ENCODE measurements around the gene VAMP5. TPM values are rescaled to one million over a fixed set of nuclear protein-coding genes. Genes with fewer than 3 reads are reported as not detected.
A peak's percentile ranks its signal among the peaks of the same experiment; 100 is the strongest.

The VAMP5 gene
- total RNA-seq, 6 experiments from 2014 or later = 51.2 to 84.2 (median 71.4) TPM

DNA sequence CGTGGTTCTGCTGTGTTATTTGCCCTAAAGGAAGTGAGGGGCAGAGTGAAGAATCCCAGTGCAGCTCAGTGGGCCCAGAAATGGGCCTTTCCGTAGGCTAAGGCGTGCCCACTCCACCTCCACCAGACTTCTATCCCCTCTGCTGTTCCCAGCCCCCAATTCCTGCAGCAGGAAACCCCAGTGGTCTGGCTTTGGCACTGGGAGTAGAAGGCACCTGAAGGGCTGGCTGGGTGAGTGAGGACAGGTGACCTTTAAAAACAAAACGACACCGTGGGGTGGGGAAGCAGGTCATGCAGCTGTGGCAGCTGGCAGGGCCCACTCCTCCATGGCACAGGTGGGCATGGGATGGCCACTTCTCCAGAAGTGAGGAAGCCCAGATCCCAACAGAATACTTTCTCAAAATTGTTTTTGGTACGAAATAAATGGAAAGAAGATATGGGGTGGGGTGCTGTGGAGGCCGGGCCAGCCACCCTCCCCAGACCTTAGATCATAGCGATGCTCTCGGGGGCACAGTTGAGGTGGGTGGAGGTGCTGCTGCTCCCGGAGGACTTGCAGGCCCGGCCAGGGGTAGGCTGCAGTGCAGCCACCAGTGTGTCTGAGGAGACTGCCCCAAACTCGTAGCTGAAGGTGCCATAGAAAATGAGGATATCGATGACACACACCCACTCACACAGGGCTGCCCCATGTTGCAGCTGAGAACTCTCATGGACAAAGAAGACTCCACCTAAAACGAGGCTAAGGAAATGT, 14.5 kb downstream of the VAMP5 start:
- TF ChIP-seq, protein P1, sequence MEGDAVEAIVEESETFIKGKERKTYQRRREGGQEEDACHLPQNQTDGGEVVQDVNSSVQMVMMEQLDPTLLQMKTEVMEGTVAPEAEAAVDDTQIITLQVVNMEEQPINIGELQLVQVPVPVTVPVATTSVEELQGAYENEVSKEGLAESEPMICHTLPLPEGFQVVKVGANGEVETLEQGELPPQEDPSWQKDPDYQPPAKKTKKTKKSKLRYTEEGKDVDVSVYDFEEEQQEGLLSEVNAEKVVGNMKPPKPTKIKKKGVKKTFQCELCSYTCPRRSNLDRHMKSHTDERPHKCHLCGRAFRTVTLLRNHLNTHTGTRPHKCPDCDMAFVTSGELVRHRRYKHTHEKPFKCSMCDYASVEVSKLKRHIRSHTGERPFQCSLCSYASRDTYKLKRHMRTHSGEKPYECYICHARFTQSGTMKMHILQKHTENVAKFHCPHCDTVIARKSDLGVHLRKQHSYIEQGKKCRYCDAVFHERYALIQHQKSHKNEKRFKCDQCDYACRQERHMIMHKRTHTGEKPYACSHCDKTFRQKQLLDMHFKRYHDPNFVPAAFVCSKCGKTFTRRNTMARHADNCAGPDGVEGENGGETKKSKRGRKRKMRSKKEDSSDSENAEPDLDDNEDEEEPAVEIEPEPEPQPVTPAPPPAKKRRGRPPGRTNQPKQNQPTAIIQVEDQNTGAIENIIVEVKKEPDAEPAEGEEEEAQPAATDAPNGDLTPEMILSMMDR (IDR thresholded peaks at IDR 0.05) = no peak
- H3K4me3 Mint-ChIP-seq = no peak overlapping the region
- H3K36me3 Mint-ChIP-seq (ENCODE audit: low read depth) = no peaks in the 10 kb centered on the region
- DNase-seq = no peak
- H3K9me3 Mint-ChIP-seq = no peaks in the 10 kb centered on the region
- H3K27me3 Mint-ChIP-seq (ENCODE audit: insufficient read depth) = peaks cover 4% of the 10 kb centered on the region
- H3K4me1 Mint-ChIP-seq (ENCODE audit: low read depth) = peaks cover 41% of the 10 kb centered on the region
- no peak overlapping the region for H3K27ac Mint-ChIP-seq

DNA sequence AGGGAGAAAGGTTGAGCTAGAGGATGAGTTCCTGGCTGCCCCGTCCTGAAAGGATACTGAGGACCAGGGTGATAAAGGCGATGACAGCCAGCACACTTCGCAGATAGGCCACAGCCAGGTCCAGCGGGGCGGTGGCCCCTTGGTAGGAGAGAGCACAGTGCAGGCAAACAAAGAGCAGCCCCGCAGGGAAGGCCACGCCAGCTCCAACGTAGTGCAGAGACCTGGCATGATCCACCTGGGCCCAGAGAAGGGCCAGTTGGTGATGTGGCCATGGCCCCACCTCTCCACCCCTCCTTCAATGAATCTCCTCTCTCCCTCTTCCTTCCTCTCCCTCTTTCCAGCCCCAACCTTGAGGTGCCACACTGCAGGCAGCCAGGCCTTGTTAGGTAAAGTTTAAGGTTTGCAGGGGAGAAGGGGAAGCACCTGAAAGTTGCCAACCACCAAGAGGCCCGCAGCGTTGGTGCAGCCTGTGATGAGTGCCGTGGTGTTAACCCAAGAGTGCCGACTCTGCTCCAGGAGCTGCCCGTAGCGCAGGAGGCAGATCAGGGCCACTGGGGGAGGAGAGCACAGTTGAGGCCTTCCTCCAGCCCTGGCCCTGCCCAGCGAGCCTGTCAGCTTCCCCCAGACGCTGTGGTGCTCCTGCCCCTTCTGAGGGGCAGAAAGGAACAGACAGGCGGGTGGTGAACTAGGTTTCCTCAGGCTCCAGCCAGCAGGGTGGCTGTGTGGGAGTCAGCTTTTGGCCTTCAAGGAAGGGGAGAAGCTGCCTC, 15.4 kb downstream of the VAMP5 start:
- Mint-ChIP-seq H3K27me3 (ENCODE audit: insufficient read depth) (peaks cover 4% of the 10 kb centered on the region), H3K27ac (no peak overlapping the region), H3K9me3 (no peaks in the 10 kb centered on the region), H3K36me3 (ENCODE audit: low read depth) (no peaks in the 10 kb centered on the region), H3K4me1 (ENCODE audit: low read depth) (peaks cover 40% of the 10 kb centered on the region), H3K4me3 (no peak overlapping the region)
- DNase-seq = no peak
- TF ChIP-seq, protein P1 (IDR thresholded peaks at IDR 0.05) = no peak

GRCh38 chr2:85600235-85600575, 16.0 kb downstream of the VAMP5 start:
- no peak for DNase-seq
- TF ChIP-seq, protein P1 (IDR thresholded peaks at IDR 0.05) = no peak
- Mint-ChIP-seq H3K4me1 (ENCODE audit: low read depth) (peaks cover 40% of the 10 kb centered on the region), H3K27me3 (ENCODE audit: insufficient read depth) (peaks cover 4% of the 10 kb centered on the region), H3K9me3 (no peaks in the 10 kb centered on the region), H3K36me3 (ENCODE audit: low read depth) (no peaks in the 10 kb centered on the region), H3K4me3 (no peak overlapping the region), H3K27ac (no peak overlapping the region)

GRCh38 chr2:85600951-85601770, 16.9 kb downstream of the VAMP5 start:
- peak overlapping the region; percentile 89 for H3K4me3 Mint-ChIP-seq
- TF ChIP-seq, protein P1 (IDR thresholded peaks at IDR 0.05) = no peak
- peaks cover 4% of the 10 kb centered on the region for H3K27me3 Mint-ChIP-seq (ENCODE audit: insufficient read depth)
- DNase-seq = no peak
- no peaks in the 10 kb centered on the region for H3K9me3 Mint-ChIP-seq
- no peak overlapping the region for H3K27ac Mint-ChIP-seq
- H3K4me1 Mint-ChIP-seq (ENCODE audit: low read depth) = peaks cover 49% of the 10 kb centered on the region
- H3K36me3 Mint-ChIP-seq (ENCODE audit: low read depth) = no peaks in the 10 kb centered on the region

DNA sequence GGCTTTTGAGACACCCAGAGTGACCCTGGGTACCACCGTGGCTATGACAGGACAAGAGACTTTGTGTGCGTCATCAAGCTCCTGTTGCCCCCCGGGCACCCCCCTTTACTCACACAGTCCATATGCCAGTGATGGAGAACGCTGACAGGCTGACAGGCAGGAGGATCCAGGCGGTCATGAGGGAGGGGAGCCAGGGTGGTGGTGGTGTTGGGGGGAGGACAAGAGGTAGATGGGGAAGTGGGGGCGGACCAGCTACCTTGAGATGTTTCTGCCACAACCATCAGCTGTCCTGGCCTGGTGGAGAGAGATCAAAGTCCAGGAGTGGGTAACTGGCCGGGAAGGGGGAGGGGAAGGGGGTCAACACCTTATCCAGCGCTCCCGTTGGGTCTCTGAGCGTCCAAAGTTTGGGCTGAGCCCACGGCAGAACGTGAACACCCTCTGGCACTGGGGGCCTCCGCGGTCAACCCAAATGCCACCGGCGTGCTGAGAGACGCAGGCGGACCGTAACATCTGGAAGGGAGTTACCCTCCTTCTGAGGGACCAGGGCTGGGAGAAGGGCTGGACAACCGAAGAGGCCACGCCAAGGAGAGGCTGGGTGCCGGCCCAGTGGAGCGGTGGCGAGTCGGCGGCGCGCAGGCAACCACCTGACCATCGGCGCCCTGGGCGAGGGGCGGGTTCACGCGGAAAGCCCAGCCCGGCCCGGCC, 17.7 kb downstream of the VAMP5 start:
- 0 out of 2 replicates have a peak overlapping the region, but pooled peaks have one; percentile 21 for H3K27ac Mint-ChIP-seq
- peaks cover 50% of the 10 kb centered on the region for H3K4me1 Mint-ChIP-seq (ENCODE audit: low read depth)
- H3K9me3 Mint-ChIP-seq = no peaks in the 10 kb centered on the region
- DNase-seq = peak; percentile 43
- TF ChIP-seq, protein P1 (IDR thresholded peaks at IDR 0.05) = no peak
- H3K4me3 Mint-ChIP-seq = peak overlapping the region; percentile 89
- H3K27me3 Mint-ChIP-seq (ENCODE audit: insufficient read depth) = peaks cover 3% of the 10 kb centered on the region
- H3K36me3 Mint-ChIP-seq (ENCODE audit: low read depth) = 0 out of 2 replicates have a peak, but pooled peaks cover 2% of the 10 kb centered on the region

Measured in HFFc6 (cell line).